GM21786 (cell line): Measurements from ENCODE around the gene DAPP1.
"Not testable (repeated sequence)": the region's sequence is repeated elsewhere in the genome, so short reads cannot be mapped to it uniquely, and the experiment has no call there.

Experiments
- ATAC-seq: cut with Tn5 transposase; IDR thresholded peaks from one replicate; pipeline ENCODE4 v1.9.1; 2021; ENCODE audit not compliant: unreplicated experiment

The DAPP1 gene

DNA sequence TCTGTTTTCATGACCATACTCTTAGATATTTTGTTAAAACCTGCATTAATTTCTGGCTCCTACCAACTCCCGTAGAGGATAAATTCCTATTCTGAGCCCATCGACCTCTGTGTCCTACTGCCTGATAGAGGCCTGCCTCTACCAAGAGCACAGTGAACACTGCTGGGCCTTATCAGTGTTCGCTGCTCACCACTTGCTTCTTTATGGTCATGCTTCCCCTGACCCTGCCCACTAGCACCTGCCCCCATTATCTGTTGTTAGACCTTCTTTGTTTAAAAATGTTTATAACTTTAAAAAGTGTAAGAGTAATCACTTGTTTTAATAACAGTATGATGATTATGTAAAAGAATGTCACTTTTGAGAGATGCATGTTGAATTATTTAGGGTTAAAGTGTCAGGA, 6.1 kb downstream of the DAPP1 start:
- ATAC-seq = no peak

DNA sequence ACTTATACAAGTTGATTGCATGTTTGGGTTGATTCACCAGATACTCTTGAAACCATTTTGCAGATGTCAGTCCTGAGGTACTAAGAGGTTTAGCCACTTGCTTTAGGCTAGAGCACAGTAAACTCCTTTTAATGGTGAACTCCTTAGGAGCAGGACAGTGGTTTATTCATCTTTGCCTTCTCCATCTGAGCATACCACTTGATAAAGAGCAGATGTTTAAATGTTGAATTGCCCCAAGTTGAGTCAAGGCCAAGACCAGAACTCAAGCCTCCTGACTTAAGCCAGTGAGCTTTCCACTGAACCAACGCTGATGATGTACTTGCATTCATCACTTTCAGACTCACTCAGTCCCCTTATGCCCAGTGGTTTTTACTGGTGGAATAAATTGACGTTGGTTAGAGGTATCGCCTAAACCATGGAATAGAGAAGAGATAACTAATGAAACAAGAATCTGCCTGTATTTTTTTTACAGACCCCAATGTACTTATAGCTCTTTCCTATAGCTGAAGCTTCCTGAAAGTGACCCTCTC, 7.5 kb downstream of the DAPP1 start:
- no peak for ATAC-seq

DNA sequence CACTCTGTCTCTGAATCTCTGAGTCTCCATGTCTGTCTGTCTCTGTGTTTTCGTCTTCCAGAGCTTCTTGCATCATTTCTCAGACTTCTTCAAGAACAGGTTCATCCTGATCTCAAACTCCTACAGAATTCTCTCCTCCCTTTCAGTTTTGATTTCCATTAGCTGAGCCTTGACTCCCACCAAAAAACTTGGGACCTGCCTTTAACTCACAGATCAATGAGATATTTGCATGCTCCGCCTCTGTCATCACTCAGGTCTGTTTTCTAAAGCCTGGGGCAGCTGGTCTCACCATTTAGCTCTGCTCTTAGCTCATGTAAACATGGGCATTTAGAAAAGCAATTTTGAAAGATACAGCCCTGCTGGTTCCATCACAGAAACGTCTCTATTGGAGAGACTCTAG, 8.6 kb downstream of the DAPP1 start:
- ATAC-seq = no peak

DNA sequence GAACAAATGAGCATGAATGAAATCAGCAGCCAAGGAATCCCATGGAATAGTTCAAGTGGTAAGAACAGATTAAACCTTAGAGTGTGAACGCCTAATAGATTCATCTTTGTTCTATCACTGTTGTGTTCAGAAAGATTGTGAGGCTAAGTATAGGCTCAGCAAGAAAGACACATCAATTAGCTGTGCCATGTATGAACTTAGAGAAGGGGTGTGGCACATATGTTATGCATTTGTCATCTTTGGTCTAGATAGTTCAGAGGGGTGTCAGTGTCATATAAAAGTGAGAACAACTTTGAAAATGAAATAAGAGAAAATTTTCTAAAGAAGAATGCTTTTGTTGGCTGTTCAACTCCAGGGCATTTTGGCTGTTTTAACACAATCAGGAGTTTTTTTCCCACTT, 9.4 kb downstream of the DAPP1 start:
- no peak for ATAC-seq

DNA sequence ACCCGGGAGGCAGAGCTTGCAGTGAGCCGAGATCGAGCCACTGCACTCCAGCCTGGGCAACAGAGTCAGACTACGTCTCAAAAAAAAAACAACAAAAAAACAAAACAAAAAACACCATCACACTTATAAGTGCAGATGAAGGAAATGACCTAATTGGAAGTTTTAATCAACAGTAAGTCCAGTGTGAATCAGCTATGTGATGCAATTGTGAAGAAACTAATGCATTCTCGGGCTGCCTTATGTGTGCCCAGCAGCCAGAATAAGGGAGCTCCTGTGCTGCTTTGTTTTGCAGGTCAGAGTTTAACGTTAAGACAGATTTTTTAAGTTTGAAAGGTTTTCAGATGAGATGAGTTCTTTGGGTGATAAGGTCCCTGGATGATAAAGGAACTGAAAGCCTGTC, 10.8 kb downstream of the DAPP1 start:
- ATAC-seq = no peak

DNA sequence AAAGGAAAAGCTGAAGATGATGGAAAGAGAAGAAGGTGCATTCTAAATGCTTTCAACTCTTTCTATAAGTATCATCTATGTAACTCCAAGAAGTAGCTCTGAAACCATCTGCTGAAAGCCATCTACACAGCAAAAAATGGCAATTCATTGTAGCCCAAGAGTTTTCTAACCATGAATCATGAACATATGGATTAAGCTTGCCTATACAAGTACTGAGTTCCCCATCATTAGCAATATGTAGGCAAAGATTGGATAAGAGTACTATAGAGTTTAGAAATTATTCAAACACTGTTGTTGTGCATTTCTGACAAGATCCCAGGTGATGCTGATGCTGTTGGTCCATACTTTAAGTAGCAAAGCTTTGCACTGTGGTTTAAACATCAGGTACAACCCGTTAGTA, 11.2 kb downstream of the DAPP1 start:
- ATAC-seq = no peak

DNA sequence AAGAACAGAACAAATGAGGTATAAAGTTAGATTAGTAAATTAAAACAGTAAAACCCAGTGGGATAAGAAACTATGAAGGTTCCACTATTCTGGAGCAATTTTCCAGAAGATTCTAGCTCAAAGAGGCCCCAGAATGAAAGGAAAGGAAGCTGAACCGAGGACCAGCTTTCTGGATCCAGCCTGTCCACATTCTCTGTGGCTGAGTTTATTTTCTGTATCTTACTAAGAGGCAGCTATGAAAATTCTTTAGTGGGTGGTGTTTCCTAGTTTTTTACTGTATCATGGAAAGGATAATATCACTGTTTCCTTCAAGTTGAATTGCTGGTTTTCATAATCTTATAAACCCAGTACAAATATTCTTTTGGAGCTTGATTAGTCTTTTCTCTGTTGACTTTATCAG, 11.8 kb downstream of the DAPP1 start:
- ATAC-seq = no peak

DNA sequence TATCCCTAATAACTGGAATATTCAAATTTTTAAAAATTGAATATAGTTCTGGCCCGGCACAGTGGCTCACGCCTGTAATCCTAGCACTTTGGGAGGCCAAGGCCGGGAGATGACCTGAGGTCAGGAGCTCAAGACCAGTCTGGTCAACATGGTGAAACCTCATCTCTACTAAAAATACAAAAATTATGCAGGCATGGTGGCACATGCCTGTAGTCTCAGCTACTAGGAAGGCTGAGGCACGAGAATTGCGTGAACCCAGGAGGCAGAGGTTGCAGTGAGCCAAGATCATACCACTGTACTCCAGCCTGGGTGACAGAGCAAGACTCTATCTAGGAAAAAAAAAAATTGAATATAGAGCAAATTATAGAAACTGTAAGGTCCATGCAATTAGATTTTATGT, 13.4 kb downstream of the DAPP1 start:
- ATAC-seq = not testable (repeated sequence)

DNA sequence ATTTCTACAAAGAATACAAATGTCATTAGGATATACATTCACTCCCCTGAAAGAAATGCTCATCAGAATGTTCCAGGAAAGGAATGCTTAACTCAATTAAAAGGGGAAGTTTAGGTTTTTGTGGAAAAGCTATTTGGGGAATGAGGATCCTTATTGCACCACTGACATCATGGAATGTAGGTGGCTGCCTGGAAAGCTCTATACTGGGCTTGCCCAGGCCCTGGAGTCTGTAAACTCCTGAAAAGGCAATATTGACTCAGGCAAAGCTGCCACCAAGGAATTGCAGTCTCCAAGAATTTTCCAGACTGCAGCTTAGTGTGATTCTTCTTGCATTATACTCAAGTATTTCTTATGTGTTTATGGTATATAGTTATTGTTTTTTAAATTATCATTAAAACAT, 15.7 kb downstream of the DAPP1 start:
- ATAC-seq = no peak

DNA sequence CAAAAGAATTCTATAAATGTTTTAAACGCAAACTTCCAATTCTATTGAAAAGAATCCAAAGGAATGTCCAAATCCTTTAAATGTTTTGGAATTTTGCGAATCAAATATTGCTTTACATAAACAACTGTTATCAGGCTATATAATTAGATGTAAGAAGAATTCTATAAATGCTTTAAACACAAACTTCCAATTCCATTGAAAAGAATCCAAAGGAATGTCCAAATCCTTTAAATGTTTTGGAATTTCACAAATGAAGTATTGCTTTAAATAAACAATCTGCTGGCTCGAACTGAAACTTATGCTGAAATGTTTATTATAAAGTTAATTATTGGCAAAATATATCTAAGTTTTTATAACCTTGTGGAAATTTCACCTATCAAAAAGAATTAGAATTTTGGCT, 16.1 kb downstream of the DAPP1 start:
- ATAC-seq = no peak

DNA sequence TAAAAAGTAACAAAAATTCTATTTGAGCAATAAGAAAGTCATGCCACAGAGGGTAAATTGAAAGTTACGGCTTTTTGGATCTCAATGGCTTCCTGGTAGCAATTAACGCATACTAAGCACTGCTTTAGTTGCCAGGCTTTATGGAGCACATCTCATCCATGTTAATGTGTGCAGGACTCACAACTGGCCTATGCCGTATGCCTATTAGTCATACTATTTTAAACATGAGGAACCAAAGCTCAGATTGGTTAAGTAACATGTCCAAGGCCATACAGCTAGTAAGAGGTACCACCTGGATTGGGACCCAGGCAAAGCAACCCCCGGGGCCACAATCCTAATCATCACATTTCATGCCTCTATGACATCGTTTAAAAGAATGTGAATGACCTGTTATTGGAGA, 17.1 kb downstream of the DAPP1 start:
- ATAC-seq = no peak

DNA sequence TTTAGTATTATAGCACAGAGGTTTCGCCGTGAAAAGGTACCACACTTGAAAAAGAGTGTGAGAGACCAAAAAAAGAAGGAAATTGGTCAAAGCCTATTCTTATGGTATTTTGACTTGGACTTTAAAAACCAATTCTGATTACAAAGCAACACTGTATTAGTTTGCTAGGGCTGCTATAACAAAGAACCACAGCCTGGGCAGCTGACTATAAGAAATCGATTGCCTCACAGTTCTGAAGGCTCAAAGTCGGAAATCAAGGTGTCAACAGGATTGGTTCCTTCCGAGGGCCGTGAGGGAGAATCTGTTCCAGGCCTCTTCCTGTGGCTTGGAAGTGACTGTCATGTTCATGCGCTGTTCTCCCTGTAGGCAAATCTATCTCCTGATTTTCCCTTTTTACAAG, 17.9 kb downstream of the DAPP1 start:
- no peak for ATAC-seq

DNA sequence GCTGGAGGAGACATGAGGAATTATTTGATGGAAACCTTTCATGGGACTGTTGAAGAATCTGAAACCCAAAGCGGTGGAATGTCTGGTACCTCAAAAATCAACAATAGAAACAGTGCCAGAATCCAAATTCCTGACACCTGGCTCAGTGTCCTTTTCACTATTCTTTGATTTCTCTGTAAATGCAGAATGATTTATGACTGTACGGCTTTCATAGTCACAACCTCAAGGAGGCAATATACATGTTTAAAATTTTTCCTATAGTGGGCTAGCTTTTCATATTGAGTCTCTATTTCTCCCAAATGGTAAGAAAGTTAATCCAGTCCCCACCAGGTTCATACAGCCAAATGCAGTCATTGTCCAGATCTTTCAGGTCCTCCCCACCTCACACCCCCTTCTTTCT, 19.3 kb downstream of the DAPP1 start:
- no peak for ATAC-seq

DNA sequence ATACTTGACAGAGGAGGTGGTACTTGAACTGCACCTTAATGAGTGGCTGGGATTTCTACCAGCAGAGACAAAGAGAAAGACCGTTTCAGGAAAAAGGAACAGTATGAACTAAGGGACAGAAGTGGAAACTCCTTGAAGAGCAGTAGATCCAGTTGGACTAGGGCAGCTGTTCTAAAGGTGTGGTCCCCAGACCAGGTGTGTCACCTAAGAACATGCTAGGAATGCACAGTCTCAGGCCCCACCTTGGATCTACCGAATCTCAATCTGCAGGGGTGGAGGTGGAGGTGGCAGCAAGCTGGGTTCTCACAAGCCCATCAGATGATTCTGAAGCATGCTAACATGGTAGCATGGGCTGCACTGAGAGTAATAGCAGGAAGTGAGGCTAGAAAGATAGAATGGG, 22.3 kb downstream of the DAPP1 start:
- no peak for ATAC-seq

DNA sequence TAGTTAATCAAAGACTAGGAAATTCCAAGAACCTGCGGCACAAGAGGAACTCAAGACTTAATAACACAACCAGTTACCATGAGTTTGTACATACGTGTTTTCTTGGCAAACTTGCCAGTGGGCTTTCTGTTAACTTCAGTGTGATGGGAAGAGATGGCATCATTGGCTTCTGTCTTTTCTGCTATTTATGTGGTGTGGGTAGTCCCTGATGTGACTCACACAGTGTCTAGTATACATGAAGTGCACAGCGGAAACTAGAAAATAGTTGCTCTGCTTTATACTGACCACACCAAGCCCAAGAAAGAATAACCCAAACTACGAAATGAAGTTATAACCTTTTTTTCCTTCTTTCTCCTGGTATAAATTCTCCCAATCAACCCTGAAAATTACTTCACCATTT, 24.5 kb downstream of the DAPP1 start:
- ATAC-seq = peak; percentile 60

DNA sequence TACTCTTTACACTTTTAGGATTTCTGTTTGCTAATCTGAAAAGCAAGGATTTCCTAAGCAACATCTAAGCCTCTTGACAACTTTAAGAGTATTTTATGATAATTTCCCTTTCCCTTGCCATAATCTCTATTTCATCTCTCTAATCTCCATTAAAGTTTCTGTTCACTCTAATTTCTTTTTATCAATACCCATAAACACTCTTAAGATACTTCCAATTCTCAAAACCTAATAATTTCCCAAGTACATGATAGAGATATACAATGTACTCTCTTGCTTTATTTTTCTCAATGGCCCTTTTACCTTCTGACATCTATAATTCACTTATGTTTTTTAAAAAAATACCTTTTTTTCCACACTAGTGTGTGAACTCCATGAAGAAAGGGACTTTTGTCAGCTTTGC, 26.8 kb downstream of the DAPP1 start:
- ATAC-seq = no peak

DNA sequence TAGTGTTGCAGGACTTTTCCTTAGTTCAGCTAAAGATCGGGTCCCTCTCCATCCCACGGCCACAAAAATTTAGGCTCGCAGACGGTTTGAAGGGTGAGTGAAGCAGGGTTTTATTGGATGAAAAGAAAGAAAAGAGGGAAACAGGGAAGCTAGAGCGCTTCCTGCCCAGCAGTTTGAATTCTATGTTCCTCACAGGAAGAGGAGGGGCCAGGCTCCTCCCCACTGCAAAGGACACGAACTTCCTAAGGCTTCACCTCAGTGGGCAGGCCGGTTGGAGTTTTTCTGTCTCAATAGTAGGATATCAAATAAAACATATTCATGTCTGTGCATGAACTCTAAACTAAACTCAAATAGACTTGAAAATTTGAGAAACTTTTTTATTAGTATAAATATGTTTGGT, 27.4 kb downstream of the DAPP1 start:
- no peak for ATAC-seq

DNA sequence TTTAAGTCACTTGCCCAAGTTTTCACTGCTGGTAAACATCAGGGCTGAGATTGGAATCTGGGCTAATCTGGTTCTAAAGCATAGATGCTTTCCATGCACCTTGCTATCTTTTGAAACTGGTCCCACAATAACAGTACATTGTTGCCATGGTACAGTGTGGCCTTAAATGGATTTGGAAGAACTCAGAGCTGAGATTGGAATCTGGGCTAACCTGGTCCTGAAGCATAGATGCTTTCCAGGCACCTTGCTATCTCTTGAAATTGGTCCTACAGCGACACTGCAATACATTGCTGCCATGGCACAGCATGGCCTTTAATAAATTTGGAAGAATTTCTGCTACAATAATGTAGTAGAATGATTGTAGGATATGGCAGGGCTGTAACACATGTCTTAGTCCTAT, 28.6 kb downstream of the DAPP1 start:
- ATAC-seq = no peak

DNA sequence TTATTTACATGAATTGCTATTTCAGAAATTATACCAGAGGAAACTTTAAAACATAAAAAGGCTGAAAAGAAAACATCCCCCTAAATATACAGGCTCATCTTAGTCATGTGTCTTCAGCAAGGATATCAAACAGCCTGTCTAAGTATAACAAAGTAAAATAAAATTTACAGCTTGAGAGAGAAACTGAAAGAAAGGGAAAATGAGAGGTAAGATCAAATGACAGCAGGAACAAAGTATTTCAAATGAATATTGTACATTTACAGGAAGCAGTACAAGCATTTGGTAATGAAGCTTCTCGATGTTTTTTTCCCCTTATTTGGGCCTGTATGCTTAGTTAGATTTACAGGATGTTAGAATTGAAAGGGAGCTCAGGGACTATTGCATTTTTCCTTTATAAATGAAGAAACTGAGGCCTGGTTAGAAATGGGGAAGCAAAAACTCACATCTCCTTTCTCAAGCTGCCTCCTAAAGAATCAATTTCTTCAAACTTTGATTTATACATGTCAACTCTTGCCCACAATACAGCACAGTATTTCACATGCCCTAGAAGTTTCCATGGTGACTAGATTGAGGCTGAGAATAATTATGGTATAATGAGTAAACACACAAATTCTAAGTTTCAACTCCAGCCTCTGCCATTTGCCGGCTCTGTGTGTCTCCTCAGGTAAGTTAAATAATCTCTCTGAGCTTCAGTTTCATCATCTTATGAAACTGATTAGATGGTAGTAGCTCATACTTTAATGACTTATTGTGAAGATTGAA, 29.3 kb downstream of the DAPP1 start:
- no peak for ATAC-seq

DNA sequence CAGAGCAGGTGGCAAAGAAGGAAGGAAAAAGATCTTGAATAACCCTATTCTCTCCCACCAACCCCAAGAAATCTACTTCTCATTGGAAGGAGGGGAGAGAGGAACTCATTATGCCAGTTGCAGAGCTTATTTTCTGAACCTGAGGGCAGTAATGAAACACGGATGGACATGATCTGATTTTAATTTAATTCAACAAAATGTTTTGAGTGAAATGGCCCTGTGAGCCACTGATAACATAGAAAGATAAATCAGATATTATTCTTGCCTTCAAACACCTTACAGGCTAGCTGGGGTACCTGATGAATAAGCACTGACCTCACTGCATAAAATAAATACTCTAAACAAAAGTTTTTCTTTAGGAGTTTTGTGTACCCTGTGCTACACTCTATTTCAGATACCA, 30.3 kb downstream of the DAPP1 start:
- no peak for ATAC-seq

DNA sequence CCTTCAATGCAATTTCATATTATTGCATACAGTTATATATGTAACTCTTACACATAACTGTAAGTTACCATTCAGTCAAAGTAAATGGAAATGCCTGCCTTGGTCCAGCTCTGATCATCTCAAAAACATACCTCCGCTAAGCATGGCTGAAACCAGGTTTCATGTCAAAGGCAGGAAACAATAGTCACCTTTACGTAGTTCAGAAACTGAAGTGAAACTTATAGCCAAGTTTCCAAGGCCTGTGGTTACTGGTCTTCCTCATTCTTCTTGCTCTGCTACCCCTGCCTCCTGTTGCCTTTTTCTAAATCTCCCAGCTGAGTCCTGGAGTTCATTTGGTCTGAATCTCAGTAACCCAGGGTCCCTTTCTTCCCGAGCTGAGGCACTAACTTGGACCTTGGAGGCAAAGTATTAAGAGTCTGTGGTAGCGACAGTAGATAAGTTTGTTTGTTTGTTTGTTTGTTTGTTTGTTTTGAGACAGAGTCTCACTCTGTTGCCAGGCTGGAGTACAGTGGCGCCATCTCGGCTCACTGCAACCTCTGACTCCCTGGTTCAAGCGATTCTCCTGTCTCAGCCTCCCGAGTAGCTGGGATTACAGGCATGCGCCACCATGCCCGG, 30.8 kb downstream of the DAPP1 start:
- ATAC-seq = peak; percentile 56

DNA sequence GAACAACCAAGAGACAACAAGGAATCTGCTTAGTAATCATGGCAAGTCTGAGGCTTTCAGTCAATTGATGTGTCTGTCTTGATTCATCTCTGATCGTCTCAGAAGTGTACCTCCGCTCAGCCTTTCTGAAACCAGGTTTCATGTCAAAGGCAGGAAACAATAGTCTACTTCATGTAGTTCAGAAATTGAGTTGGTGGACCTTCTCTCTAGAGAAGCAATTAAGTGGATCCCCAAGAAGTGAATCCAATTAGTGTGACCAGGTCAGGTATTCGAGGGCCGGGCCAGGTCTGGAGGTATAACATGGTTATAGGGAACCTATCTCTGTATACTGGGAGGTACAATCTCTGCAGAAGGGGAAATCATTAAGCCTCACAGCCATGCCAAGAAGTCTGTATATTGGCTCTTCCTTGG, 32.0 kb downstream of the DAPP1 start:
- ATAC-seq = peak; percentile 41
